Measurements from ENCODE around the gene NDUFAB1. TPM values are rescaled to one million over a fixed set of nuclear protein-coding genes. Genes with fewer than 3 reads are reported as not detected.

The NDUFAB1 gene
- total RNA-seq, 2 experiments from 2014 or later = 157 to 162 TPM

DNA sequence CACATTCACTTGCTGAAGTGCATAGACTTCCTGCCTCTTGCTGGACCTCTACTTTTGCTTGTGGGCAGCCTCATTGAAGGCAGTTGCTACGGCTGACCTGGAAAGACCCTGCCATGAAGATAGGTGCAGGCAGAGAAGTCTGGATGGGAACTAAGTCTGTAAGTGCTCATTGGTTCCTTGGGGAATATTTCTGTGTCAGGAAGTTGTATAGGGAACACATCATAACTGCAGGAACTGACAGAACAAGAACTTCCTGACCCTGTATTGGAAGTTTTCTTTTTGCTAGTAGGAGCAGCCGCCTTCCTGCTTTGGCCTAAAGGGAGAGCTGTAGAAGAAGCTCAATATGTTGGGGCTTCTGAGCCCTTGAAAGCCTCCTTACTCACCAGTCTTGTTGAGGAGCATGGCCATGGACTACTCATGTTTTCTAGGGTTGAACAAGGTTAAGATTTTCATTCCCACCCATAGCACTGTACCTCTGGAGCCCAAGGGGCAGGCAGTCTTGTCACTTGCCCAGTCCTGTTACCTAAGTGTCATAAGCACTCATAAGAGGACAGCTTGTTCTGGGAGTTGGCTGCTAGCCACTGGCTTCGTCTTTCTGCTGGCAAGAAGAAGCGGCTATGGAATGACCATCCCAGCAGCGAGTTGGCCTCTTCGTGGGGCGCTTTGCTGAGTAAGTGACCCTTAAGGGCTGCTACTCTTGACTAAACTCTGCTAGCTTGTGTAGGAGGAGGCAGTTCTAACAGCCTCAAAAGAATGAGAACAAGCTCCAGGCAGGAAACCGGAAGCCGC lies 31.3 kb downstream of the NDUFAB1 start:
- Mint-ChIP-seq H3K27me3 (no peaks in the 10 kb centered on the region), H3K9me3 (no peaks in the 10 kb centered on the region), H3K27ac (no peak overlapping the region), H3K4me1 (ENCODE audit: low read depth) (peaks cover 16% of the 10 kb centered on the region), H3K36me3 (ENCODE audit: low read depth) (peaks cover 57% of the 10 kb centered on the region), H3K4me3 (no peak overlapping the region)
- DNase-seq = no peak
- TF ChIP-seq, protein P1, sequence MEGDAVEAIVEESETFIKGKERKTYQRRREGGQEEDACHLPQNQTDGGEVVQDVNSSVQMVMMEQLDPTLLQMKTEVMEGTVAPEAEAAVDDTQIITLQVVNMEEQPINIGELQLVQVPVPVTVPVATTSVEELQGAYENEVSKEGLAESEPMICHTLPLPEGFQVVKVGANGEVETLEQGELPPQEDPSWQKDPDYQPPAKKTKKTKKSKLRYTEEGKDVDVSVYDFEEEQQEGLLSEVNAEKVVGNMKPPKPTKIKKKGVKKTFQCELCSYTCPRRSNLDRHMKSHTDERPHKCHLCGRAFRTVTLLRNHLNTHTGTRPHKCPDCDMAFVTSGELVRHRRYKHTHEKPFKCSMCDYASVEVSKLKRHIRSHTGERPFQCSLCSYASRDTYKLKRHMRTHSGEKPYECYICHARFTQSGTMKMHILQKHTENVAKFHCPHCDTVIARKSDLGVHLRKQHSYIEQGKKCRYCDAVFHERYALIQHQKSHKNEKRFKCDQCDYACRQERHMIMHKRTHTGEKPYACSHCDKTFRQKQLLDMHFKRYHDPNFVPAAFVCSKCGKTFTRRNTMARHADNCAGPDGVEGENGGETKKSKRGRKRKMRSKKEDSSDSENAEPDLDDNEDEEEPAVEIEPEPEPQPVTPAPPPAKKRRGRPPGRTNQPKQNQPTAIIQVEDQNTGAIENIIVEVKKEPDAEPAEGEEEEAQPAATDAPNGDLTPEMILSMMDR (IDR thresholded peaks at IDR 0.05) = no peak
- ChIA-PET POLR2A (no interaction called here), CTCF (no interaction called here)
- intact Hi-C loops (cut with micrococcal nuclease) = no loop called here
- no peak for ATAC-seq

DNA sequence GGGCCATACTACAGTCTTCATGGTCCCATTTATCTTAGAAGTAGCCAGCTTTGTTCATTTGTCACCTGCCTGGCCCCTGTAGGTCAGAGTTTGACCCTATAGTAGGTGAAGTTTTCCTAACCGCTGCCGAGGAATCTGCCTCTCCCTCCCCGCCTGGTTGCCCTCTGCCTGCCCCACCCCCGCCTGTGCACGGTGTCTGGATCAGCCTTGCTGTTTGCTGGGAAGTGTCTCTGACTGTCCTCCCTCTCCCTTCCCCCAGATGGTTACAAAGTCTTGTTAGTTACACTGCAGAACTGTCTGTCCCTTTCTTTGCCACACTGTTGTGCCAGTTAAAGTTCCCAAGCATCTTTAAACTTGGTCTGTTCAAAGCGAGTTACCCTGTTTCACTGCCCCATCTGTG lies 32.9 kb downstream of the NDUFAB1 start:
- intact Hi-C loops (cut with micrococcal nuclease) = no loop called here
- TF ChIP-seq, protein P1 (IDR thresholded peaks at IDR 0.05) = no peak
- no peak overlapping the region for H3K4me3 Mint-ChIP-seq
- H3K36me3 Mint-ChIP-seq (ENCODE audit: low read depth) = peaks cover 60% of the 10 kb centered on the region
- ChIA-PET POLR2A (no interaction called here), CTCF (no interaction called here)
- DNase-seq = no peak
- no peaks in the 10 kb centered on the region for H3K9me3 Mint-ChIP-seq
- H3K27me3 Mint-ChIP-seq = no peaks in the 10 kb centered on the region
- H3K4me1 Mint-ChIP-seq (ENCODE audit: low read depth) = peaks cover 28% of the 10 kb centered on the region
- H3K27ac Mint-ChIP-seq = no peak overlapping the region
- no peak for ATAC-seq

DNA sequence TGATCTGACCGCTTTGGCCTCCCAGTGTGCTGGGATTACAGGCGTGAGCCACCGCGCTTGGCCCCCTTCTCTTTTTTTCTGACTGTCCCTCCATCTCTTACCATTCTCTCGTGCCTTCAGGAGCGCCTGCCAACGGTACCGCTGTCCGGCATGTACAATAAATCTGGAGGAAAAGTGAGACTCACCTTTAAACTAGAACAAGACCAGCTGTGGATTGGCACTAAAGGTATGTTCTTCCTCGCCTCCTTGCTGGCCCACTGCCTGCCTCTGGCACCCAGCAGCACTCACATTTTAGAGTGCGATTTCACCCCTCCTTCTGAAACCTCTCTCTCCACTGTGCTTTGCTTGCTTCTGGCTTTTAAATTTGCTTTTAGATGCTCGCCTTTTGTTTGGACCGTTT lies 33.6 kb downstream of the NDUFAB1 start:
- TF ChIP-seq, protein P1 (IDR thresholded peaks at IDR 0.05) = no peak
- intact Hi-C loops (cut with micrococcal nuclease) = no loop called here
- DNase-seq (no peak), ATAC-seq (no peak)
- H3K27me3 Mint-ChIP-seq = no peaks in the 10 kb centered on the region
- H3K4me1 Mint-ChIP-seq (ENCODE audit: low read depth) = peaks cover 28% of the 10 kb centered on the region
- no peaks in the 10 kb centered on the region for H3K9me3 Mint-ChIP-seq
- H3K27ac Mint-ChIP-seq = no peak overlapping the region
- ChIA-PET POLR2A (no interaction called here), CTCF (no interaction called here)
- no peak overlapping the region for H3K4me3 Mint-ChIP-seq
- H3K36me3 Mint-ChIP-seq (ENCODE audit: low read depth) = peaks cover 57% of the 10 kb centered on the region

DNA sequence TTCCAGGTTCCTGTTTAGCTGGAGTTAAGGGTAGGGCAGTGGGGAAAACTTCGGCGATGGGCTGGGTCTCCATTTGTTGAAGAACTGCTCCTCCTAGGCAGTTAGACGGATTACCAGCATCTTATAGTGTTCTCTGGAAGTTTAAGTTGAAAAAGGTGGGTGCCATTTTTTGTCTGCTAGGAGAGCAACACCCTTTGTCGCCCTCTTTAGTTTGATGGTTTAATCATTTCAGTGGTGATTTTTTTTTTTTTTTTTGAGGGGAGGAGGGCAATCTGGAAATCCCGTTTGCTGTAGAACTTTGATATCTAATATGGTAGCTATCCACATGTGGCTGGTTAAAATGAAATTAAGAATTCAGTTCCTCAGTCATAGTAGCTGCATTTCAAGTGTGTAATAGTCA lies 34.5 kb downstream of the NDUFAB1 start:
- ATAC-seq (no peak), DNase-seq (no peak)
- ChIA-PET POLR2A (interaction anchor here (1.2 to 1.5 kb wide), 3 partner anchors 16 to 79 kb away, joined by 3 to 5 read pairs (median 4); partner anchors contain the start of genes DCTN5 and PALB2), CTCF (interaction anchor here (0.7 to 1.5 kb wide), 2 partner anchors 10 to 35 kb away, joined by 3 to 5 read pairs; partner anchors contain the start of gene NDUFAB1)
- no peaks in the 10 kb centered on the region for H3K9me3 Mint-ChIP-seq
- TF ChIP-seq, protein P1 (IDR thresholded peaks at IDR 0.05) = no peak
- intact Hi-C loops (cut with micrococcal nuclease) = no loop called here
- no peak overlapping the region for H3K4me3 Mint-ChIP-seq
- H3K36me3 Mint-ChIP-seq (ENCODE audit: low read depth) = peaks cover 54% of the 10 kb centered on the region
- H3K27ac Mint-ChIP-seq = peak overlapping the region; percentile 11
- peaks cover 33% of the 10 kb centered on the region for H3K4me1 Mint-ChIP-seq (ENCODE audit: low read depth)
- H3K27me3 Mint-ChIP-seq = no peaks in the 10 kb centered on the region
